ENCODE measurements around the gene SLC46A3.

The SLC46A3 gene

DNA sequence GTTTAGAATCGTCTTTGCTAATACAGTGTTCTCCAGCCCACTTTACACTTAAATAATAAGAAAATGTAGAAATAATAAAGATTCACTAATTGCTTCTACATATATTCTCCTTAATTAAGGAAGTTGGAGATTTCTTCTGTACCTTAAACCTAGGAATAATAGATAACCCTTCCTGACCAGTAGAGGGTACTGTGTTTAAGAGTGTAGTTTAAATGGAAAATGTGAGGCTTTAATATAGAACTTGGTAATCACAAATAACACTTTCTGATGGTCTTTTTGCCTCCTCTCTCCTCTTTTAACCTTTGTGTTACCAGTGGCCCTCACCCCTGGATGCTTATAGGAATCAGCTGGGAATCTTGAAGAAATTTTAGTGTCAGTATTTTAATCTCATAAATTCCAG lies 39.1 kb downstream of the SLC46A3 start:
- DNase-seq (ENCODE audit: low read depth) = no peak

DNA sequence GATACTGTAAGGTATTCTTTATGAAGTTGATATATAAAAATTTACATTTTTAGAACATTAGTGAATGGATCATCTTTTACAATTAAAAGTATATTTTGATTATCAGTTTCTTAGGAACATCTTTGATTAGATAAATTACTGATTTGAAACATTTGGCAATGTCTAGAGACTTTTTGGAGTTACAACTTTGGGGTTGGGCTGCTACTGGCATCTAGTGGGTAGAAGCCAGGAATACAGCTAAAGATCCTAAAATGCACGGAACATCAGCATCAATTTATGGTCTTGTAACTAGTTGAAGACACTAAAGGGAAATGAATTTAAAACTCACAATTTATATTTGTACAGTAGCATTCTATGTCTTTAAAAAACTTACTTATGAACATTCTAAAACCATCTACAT lies 40.0 kb downstream of the SLC46A3 start:
- DNase-seq (ENCODE audit: low read depth) = no peak

DNA sequence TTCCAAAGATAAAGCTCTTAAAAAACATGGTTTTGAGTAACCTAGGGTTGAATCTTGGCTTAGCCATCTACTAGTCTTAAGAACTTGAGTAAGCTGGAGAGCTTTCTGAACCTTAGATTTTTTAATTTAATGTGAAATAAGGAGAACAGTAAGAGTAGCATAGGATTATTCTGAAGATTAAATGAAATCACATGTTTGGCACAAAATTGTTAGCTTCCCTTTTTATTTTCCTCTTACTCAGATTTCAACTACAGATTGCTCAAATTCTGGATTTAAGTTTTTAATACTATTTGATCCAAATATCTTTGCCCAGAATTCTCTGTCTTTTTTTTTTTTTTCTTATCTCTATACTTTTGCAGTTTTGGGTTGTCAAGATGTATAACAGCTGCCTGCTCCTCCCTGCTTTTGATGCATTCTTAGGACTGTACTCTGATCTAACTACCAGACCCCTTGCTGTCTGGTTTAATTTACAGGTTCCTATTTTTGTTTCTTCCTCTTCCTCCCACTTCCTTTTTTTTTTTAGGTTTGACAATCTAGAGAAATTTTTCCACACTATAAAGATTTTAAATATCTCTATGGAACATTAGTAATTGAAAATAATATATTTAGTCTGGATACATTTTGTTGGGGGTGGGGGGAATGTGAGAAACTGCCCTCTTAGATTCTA lies 47.5 kb downstream of the SLC46A3 start:
- DNase-seq (ENCODE audit: low read depth) = no peak

DNA sequence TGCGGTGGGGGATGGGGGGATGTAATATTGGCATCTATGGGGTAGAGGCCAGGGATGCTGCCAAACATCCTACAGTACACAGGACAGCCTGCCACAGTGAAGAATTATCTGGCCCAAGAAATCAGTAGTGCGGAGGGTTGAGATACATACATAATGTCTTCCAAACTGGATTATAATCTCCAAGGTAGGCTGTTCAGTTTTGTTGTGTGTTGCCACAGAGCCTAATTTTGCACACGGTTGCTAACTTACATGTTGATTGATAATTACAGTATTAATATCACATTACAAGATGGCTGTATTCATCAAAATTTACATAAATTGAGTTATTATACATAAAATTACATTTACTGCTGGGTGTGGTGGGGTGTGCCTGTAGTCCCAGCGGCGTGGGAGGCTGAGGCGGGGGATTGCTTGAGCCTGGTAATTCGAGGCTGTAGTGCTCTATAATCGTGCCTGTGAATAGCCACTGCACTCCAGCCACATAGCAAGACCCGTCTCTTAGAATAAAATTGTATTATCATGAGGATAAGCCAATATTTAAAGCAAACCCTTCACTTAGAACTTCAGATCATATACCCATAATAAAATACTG lies 51.8 kb downstream of the SLC46A3 start:
- no peak for DNase-seq (ENCODE audit: low read depth)

- DNase-seq (ENCODE audit: low read depth) = no peak
These were observed 59.2 kb downstream of the SLC46A3 start for GRCh38 chr13:28659621-28659970.

DNA sequence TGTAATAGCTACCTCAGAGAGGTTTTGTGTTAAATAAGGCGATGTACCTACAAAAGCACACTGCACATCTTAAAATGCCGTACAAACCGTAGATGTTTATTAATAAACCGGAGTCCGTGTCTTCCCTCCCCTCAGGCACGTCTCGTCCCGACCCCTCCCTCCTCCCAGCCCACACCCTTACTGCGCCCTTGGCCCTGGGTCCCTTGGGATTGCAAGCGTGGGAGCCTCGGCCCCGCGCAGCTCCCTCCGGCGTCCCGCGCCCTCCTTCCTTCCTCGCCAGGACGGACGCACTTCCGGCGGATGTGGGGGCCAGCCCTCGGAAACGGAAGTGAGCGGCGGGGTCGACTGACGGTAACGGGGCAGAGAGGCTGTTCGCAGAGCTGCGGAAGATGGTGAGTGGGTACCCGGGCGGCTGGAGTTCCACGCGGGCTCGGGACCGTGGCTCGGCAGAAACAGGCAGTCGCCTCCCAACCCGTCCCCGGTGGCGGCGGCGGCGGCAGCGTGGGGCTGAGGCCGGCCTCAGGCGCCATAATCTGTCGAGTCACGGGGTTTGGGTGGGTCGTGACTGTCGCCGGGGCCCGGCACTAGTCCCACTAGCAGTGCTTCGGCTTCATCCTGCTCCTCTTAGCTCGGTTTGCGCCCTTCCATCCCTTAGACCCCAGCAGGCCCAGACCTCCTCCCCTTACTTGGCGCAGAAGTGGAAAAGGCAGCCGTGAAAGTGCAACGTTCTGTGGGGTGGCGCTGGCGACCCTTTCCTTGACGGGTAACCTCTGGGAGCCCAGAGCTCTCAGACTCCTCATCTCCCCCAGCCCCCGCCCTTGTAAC lies 59.8 kb downstream of the SLC46A3 start, which contains the start of gene POMP:
TSS of gene POMP (plus strand) at position 335 of the 825 bp plus-strand sequence. CDS start at position 390, 55 bp downstream.
- peak; percentile 51 for DNase-seq (ENCODE audit: low read depth)

GRCh38 chr13:28658539-28658795 lies 60.3 kb downstream of the SLC46A3 start:
- DNase-seq (ENCODE audit: low read depth) = no peak

GRCh38 chr13:28657784-28658538 lies 60.8 kb downstream of the SLC46A3 start:
- DNase-seq (ENCODE audit: low read depth) = no peak

- DNase-seq (ENCODE audit: low read depth) = no peak
These were observed 63.2 kb downstream of the SLC46A3 start for GRCh38 chr13:28655561-28655960.

- DNase-seq (ENCODE audit: low read depth) = no peak
These were observed 64.5 kb downstream of the SLC46A3 start for GRCh38 chr13:28654276-28654675.

- no peak for DNase-seq (ENCODE audit: low read depth)
These were observed 65.7 kb downstream of the SLC46A3 start for GRCh38 chr13:28653111-28653510.

GRCh38 chr13:28651810-28652401 lies 66.9 kb downstream of the SLC46A3 start:
- DNase-seq (ENCODE audit: low read depth) = no peak

DNA sequence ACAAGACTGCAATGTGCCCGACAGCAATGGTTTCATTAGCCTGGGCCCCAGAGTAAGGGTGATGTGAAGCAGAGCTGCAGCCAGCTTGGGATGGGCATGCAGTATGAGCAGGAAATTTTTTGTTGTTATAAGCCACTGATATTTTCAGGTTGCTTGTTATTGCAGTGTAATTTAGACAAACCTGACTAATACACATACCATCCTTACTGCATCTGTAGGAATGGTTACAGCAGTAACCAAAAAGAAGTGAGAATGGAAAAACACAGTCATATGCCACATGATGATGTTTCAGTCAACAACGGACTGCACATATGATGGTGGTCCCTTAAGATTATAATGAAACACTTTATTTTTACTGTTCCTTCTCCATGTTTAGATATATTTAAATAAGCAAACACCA lies 68.5 kb downstream of the SLC46A3 start:
- no peak for DNase-seq (ENCODE audit: low read depth)

All from HS-27A (cell line).